Endothelial cell (in vitro differentiated cells): ENCODE measurements around the gene PTPRS. TPM values are rescaled to one million over a fixed set of nuclear protein-coding genes. Genes with fewer than 3 reads are reported as not detected.
A peak's percentile ranks its signal among the peaks of the same experiment; 100 is the strongest.
"Not testable (repeated sequence)": the region's sequence is repeated elsewhere in the genome, so short reads cannot be mapped to it uniquely, and the experiment has no call there.

ENCODE experiments used
- DNase-seq: peaks from one replicate; pipeline ENCODE4 v3.0.0; 2021; ENCODE audit warnings: low spot score
- H3K27ac Mint-ChIP-seq: one replicate; pipeline ENCODE4 v1.8.0; 2021; ENCODE audit warnings: mixed read lengths, inconsistent platforms; ENCODE audit not compliant: unreplicated experiment
- H3K27me3 Mint-ChIP-seq: one replicate; pipeline ENCODE4 v1.8.0; 2021; ENCODE audit warnings: mild to moderate bottlenecking, moderate library complexity, mixed read lengths, inconsistent platforms; ENCODE audit not compliant: unreplicated experiment
- H3K36me3 Mint-ChIP-seq: one replicate; pipeline ENCODE4 v1.8.0; 2021; ENCODE audit warnings: mild to moderate bottlenecking, low read depth, mixed read lengths, inconsistent platforms; ENCODE audit not compliant: unreplicated experiment
- H3K4me1 Mint-ChIP-seq: one replicate; pipeline ENCODE4 v1.8.0; 2021; ENCODE audit warnings: mild to moderate bottlenecking, mixed read lengths, inconsistent platforms; ENCODE audit not compliant: unreplicated experiment
- H3K4me3 Mint-ChIP-seq: one replicate; pipeline ENCODE4 v1.8.0; 2021; ENCODE audit warnings: mild to moderate bottlenecking, mixed read lengths, inconsistent platforms; ENCODE audit not compliant: unreplicated experiment
- H3K9me3 Mint-ChIP-seq: one replicate; pipeline ENCODE4 v1.8.0; 2021; ENCODE audit warnings: mixed read lengths, inconsistent platforms; ENCODE audit not compliant: unreplicated experiment
- long read RNA-seq: library from polyadenylated mRNA; unstranded; transcript quantifications from one replicate; pipeline ENCODE4 v2.0.0, GENCODE V29; 2020; ENCODE audit not compliant: unreplicated experiment
- total RNA-seq: library from RNA; stranded (reverse); fragmentation: NEBNext Ultra II Directional; extraction: Animal tissue kit (Norgen Biotek cat#: 25700); gene quantifications from one replicate; pipeline ENCODE4 v1.2.1, GENCODE V29; 2021; ENCODE audit not compliant: unreplicated experiment
- TF ChIP-seq, protein P1 (sequence below): fragments of 200-600 bp; sonication (generic); IDR thresholded peaks from one replicate; pipeline ENCODE4 v1.5.0; 2021; ENCODE audit warnings: antibody characterized with exemption; ENCODE audit not compliant: unreplicated experiment

Gene PTPRS
- 93.7 TPM for total RNA-seq
- long read RNA-seq, partial matches to known transcripts = 0 of 13 reads
- long read RNA-seq, other reads (novel, unspliced or antisense) = 13 of 13 reads

DNA sequence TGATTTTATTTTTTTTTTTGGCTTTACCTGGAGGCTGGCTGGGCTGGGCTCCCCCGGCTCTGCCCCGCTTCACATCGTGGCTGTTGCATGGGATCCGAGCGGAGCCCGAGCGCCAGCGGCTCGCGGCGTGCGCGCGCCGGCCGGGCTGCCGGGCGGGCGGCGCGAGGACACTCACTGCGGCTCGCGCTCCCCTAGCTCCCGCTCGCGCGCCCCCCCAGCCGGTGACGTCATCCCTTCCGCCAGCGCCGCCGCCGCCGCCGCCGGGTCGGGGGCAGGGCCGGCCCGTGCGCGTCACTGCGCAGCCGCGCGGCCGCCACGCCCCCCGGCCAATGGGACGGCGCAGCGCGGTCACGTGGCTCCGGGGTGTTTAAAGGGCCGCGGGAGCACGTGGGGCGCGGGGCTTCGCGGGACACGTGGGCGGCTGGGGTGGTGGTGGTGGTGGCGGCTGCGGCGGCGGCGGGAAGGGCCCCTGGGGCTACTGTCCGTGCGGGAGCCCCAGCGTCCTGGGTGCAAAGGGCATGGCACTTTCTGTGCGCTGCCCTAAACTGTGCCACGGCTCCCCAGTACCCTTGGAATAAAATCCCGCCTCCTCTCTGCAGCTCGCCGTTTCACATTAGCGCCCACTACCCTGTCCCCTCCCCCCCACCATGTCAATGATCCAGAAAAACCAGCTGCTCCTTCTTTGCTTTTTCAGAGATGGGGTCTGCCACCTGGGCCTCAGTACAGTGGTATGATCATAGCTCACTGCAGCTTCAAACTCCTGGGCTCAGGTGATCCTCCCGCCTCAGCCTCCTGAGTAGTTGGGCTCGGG, at the start of gene PTPRS:
Gene PTPRS, minus strand, starts transcription at position 176 of the 811 bp plus-strand sequence. CDS start 54,672 bp downstream, outside the sequence.
- Mint-ChIP-seq H3K27ac (no peak within 1 kb of the TSS), H3K36me3 (peaks cover 7% of the 10 kb centered on the region), H3K27me3 (peaks cover 23% of the 10 kb centered on the region), H3K4me1 (peaks cover 11% of the 10 kb centered on the region), H3K4me3 (peak within 1 kb of the TSS; percentile 82), H3K9me3 (no peaks in the 10 kb centered on the region)
- TF ChIP-seq, protein P1, sequence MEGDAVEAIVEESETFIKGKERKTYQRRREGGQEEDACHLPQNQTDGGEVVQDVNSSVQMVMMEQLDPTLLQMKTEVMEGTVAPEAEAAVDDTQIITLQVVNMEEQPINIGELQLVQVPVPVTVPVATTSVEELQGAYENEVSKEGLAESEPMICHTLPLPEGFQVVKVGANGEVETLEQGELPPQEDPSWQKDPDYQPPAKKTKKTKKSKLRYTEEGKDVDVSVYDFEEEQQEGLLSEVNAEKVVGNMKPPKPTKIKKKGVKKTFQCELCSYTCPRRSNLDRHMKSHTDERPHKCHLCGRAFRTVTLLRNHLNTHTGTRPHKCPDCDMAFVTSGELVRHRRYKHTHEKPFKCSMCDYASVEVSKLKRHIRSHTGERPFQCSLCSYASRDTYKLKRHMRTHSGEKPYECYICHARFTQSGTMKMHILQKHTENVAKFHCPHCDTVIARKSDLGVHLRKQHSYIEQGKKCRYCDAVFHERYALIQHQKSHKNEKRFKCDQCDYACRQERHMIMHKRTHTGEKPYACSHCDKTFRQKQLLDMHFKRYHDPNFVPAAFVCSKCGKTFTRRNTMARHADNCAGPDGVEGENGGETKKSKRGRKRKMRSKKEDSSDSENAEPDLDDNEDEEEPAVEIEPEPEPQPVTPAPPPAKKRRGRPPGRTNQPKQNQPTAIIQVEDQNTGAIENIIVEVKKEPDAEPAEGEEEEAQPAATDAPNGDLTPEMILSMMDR = no peak
- DNase-seq = peak; percentile 92

DNA sequence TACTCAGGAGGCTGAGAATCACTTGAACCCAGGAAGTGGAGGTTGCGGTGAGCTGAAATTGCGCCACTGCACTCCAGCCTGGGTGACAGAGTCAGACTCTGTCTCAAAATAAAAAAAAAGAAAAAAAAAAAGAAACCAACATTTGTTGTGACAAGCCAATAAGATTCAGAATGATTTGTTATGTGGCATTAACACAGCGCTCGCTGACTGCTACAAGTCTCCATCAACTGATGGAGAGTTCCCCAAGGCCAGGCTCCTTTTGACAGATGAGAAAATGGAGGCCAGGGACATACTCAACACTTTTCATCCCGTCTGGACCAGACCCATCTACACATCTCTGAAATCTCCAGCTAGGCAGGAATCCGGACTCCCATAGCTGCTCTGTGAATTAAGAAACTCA, 48.7 kb upstream of the PTPRS start:
- Mint-ChIP-seq H3K27ac (no peak overlapping the region), H3K9me3 (no peaks in the 10 kb centered on the region), H3K4me1 (peaks cover 20% of the 10 kb centered on the region), H3K4me3 (no peak overlapping the region), H3K36me3 (peaks cover 3% of the 10 kb centered on the region), H3K27me3 (peaks cover 19% of the 10 kb centered on the region)
- no peak for DNase-seq
- TF ChIP-seq, protein P1 = no peak

DNA sequence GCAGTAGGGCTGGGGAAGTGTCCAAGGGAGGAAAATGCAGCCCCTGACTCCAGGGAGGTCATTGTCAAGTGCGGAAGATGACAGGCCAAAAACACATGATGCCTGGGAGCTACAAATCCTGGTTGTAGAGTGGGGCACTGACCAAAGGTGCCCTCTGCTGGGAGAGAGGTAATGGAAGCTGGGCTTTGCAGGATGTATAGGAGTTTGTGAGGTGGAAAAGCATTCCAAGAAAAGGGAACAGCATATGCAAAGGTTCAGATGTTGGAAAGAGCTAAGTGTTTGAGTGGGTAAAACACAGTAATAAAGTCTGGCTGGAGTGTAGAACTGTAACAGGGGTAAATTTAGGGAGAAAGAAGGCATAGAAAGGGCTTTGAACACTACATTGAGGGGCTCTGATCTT, 46.9 kb upstream of the PTPRS start:
- Mint-ChIP-seq H3K36me3 (peaks cover 6% of the 10 kb centered on the region), H3K4me1 (peaks cover 3% of the 10 kb centered on the region), H3K9me3 (peaks cover 6% of the 10 kb centered on the region), H3K27ac (no peak overlapping the region), H3K27me3 (peaks cover 15% of the 10 kb centered on the region), H3K4me3 (no peak overlapping the region)
- TF ChIP-seq, protein P1 = no peak
- no peak for DNase-seq

DNA sequence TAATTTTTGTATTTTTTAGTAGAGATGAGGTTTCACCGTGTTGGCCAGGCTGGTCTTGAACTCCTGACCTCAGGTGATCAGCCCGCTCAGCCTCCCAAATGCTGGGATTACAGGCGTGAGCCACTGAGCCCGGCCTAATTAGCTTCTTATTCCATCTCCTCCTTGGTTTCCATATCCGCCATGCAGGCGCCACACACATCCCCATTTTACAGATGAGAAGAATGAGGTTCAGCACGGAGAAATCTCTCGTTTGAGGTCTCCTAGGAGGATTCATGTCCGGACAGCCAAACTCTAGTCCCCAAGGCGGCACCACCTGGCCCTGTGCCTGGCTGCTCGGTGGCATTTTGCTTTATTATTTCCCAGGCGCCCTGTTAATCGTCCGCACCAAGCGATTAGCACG, 46.2 kb upstream of the PTPRS start:
- Mint-ChIP-seq H3K27ac (no peak overlapping the region), H3K4me3 (no peak overlapping the region), H3K27me3 (peaks cover 15% of the 10 kb centered on the region), H3K4me1 (peaks cover 3% of the 10 kb centered on the region), H3K36me3 (peaks cover 10% of the 10 kb centered on the region), H3K9me3 (peaks cover 7% of the 10 kb centered on the region)
- no peak for DNase-seq
- TF ChIP-seq, protein P1 = no peak

DNA sequence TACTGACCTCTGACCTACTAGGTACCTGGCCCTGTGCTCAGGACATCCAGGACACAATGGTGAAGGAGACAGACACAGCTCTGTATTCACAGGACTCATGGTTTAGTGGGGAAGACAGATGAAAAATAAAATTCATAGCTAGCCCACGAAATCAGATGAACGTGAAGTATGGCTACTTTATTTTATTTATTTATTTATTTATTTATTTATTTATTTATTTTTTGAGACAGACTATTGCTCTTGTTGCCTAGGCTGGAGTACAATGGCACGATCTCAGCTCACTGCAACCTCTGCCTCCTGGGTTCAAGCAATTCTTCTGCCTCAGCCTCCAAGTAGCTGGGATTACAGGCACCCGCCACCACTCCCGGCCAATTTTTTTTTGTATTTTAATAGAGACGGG, 40.6 kb upstream of the PTPRS start:
- not testable (repeated sequence) for H3K27ac Mint-ChIP-seq, H3K4me3 Mint-ChIP-seq, H3K9me3 Mint-ChIP-seq, H3K4me1 Mint-ChIP-seq, H3K36me3 Mint-ChIP-seq, H3K27me3 Mint-ChIP-seq, DNase-seq
